OCI-LY3 (cell line): ENCODE results near the gene STK32B.

Source experiments
- CTCF ChIP-seq: fragments of 200-600, 300-600 bp; sonication (generic); IDR thresholded peaks from 2 replicates; pipeline ENCODE4 v1.5.1; 2014; ENCODE audit warnings: antibody characterized with exemption, low read length, low read depth
- EZH2phosphoT487 ChIP-seq: fragments of 200-600 bp; shearing (Covaris generic); IDR thresholded peaks from 2 replicates; pipeline ENCODE4 v1.6.1; 2018; ENCODE audit warnings: antibody characterized with exemption, mixed run types, low read depth

- no peak for TF ChIP-seq CTCF
- no peak for TF ChIP-seq EZH2phosphoT487
Measured at GRCh38 chr4:5416637-5417036, 365.4 kb downstream of the STK32B start.
